ENCODE results near the gene RNF112.

Gene RNF112

DNA sequence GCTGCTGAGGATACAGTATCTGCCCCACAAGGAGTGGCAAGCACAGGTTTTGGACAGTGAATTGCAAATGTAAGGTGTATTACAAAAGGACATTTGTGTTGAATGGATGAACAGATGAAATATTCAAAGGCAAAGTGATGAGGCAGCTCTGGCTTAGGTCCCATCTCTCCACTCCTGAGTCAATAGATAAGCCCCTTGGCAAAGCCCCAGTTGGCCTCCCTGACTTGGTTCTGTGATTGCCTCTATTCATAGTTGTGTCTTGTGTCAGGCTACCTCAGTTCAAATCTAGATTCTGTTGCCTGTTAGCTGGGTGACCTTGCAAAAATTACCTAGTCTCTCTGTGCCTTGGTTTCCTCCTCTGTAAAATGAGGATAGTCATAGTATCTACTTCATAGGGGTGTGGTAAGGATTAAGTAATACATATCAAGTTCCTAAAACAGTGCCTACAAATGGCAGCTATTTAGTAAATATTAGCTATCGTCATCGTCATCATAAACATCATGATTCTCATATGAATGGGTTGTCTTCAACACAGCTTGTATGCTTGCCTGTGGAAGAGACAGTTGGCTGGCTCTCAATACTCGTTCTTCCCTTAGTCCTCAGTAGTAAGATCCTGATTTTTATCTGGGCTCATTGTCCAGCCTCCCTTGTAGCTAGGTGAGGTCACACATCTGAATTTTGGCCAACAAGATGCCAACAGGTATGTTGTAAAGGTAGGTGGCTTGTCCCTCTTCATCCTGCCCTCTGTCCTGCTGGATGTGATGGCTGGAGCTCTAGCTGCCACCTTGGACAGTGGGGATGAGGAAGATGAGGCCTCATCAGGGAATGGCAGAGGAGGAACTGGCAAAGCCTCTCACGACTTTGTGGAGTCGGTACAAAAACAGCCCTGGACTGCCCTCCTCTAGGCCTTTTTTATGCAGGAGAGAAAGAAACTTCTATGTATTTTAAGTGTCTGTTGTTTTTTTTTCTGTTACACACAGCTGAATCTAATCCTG, 21.9 kb upstream of the RNF112 start:
- no peak for DNase-seq

DNA sequence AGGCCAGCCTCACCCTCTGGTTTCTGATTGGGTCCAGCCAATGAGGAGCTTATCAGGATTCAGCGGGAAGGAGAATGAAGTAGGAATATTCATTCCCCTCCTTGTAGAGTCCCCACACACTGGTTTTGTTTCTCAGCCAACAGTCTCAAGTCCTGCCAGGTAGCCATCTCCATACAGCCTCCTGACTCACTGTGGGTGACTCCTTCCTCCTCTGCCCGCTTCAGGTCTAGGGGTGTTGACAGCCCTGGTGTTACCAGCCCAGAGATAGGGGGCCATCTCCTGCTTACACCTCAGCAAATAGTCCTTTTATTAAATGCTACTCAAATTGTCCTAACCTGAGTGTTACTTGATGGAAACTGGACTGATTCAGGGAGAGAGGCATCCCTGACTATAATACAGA, 20.1 kb upstream of the RNF112 start:
- DNase-seq: no peak

DNA sequence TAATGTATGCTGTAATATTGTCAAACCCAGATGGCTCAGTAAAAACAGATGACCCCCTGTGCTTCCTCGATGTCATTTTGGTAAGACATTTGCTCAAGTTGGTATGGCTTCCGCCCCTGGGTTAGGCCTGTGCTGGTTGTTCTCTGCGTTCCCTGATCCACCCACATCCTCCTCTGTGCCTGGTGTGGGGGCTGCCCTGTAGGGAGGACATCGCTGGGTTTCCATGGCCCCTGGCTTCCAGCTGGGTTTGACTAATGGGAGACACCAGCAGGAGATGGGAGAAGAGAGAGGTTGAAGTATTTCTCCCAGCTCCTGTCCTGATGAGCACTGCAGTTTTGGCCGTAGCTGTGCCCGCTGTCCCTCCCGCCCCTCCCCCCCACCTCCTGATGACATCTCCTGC, 19.6 kb upstream of the RNF112 start:
- no peak for DNase-seq

DNA sequence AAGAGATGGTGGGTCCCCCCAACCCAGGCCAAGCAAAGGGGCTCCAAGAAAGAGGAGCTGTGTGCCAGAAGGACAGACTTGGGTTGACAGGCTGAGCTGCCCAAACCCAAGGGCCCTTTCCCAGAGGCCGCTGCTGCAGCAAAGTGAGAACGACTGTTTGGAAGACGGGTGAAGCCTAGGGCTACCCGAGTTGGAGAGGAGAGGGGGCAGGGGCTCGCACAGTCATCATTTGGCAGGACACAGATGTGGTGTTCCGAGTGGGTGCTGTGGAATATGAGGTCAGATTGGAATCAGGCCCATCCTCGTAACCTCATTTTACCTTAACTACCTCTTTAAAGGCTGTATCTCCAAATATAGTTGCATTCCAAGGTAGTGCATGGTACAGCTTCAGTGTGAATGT, 18.7 kb upstream of the RNF112 start:
- no peak for DNase-seq

DNA sequence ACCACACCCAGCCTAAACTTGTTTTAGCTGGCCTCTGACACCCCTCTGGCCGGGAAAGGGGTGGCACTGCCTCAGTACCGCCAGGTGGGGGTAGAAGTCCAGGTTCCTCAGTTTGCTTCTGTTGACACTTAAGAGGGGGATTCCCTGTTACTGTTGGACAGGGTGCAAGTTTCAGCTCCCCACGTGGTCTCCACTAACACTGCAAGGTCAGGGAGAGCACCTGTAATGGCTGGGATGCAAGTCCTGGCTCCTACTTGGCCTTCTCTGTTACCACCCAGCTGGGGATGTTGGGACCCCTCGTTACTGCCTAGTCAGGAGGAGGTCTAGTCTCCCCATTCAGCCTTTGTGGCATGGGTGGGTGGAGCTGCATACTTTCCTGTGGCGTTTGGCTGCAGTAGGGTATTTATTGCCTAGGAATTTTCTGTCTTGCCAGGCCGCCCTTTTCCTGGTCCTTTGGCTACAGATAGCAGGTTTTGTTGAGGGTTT, 13.4 kb upstream of the RNF112 start:
- DNase-seq: no peak

DNA sequence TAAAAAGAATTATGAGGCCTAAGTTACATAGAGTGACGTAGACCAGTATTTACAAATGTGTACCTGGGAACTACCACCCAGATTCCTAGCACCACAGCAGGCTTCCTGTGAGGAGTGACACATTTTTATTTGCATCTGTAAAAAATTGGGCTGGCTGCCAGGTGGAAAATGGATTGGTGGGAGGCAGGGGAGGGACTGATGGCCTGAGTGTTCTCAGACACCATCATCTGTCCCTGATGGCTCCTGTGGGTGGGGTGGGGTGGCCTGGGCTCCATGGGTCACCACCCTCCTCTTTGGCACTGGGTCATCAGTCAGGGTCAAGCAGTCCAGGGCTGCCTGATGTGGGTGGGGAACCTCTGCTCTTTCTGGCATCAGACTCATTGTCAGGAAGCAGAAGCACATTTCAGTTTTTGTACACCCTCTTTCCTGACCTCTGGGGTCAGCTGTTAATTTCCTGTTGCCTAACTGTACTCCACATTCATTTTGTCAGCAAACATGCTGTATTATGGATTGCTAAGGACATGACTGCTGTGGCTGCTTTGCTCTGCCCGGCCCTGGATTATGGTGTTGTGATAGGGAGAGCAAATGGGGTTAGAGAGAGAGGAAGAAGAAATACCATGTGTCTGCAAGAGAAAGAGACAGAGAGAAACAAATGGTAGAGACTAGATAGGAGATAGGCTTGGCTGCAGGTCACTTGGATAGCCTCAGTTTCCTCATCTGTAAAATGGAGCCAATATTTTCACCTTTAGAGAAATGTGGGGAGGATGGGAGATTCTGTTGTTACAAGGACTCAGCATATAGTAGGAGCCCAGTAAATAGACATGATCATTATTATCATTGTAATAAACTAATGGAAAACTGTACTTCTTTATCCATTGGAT, 12.5 kb upstream of the RNF112 start:
- DNase-seq: no peak

DNA sequence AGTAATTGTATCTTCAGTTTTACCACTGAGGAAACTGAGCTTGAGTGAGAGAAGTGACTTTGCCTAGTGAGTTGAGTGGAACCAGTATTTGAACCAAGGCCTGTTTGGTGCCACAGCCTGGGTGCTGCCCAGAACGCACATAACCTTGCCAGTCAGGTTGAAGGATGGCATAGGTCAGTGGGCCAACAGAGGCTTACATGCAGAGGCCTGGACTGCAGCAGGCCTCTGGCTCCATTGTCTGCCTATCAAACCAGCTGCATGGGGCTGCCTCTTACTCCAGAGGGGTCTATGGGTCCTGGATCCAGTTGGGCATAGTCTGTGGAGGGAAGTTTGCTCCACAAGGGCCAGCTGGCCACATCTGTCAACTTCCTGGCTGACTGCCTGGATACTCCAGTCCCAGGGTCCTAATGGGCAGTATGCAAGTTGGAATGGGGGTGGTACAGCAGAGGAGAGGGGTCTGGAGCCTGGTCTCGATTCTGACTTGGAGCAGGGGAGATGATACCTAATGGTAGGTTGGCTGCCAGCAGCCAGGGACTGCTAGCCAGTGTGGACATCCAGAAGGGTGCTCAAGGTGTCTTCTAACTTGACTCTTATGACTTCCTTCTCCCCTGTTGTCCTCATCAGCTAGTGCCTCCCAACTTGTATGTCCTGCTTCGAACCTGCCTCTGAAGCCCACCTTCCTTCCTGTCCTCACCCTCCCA, 11.1 kb upstream of the RNF112 start:
- no peak for DNase-seq

DNA sequence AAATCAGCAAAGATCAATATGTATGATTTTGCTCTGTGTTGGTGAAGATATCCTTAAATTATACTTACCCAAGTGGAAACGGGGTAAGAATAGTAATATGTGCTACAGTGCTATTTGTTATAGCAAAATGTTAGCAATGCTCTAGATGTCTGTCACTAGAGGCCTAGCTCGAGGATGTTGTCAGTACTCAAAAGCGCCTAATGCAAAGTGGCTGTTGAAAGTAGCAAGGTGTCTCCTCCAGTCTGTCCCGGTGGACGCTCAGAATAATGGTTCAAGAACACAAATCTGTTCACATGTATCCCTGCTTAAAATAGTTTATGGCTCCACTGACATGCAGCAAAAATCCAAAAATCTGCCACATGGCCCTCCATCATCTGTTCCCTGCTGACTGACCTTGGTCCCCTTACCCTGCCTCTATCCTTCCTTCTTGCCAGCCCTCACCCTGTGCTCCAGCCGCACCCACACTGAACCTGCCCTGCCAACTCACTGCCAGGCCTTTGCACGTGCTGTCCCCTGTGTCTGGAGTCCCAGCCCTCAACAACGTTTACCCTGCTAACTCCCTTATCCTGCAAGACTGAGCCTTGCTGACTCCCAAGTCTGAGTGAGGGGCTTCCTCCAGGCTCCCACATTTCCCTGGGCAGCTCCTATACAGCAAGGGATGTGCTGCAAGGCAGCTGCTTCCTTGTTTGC, 9.6 kb upstream of the RNF112 start:
- no peak for DNase-seq

DNA sequence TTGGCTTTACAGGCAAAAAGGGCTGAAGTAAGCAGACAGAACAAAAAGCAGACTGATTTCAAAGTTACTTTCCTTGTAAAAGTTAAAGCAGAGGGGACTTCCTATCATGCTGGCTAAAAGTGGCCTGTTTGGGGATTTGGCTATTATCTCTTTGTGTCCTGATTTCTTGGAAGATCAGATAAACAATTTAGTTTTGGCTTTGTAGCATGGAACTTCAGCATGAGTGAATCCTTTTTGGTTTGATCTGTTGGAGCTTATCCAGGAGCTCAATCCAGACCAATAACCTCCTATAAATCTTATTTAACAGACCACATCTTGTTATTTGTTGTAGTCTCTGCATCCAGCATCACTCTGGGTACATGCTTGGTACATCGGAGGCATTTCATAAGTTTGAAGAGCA, 8.9 kb upstream of the RNF112 start:
- DNase-seq: no peak

DNA sequence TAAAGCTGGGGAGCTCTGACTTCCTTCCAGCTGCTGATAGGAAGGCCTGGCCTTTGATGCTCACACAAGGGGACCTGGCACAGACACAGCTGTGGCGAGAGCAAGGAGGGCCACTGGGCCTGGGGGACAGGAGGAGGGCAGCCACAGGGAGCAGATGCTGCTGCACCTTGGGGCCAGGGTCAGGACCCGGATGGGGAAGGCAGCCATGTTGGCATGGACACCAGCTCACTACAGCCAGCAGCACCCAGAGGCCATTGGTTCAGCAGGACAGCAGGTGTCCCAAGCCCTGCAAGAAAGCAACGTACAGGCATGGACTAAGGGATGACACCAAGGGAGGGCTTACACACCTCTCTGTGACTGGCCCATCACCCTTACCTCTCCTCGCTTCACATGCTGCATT, 8.0 kb upstream of the RNF112 start:
- no peak for DNase-seq

DNA sequence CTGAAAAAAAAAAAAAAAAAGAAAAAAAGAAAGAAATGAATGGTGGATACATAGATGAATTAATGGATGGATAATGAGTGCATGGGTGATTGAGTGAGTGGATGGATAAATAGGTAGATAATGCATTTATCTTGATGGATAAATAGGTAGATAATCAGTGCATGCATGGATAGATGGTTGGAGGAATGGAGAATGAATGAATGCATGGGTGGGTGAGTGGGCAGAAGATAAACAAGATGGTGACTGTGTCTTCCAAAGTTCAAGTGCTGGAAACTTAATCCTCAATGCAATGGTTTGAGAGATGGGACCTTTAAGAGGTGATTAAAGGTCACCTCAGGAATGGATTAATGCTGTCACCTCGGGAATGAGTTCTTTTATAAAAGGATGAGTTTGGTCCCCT, 6.8 kb upstream of the RNF112 start:
- no peak for DNase-seq

DNA sequence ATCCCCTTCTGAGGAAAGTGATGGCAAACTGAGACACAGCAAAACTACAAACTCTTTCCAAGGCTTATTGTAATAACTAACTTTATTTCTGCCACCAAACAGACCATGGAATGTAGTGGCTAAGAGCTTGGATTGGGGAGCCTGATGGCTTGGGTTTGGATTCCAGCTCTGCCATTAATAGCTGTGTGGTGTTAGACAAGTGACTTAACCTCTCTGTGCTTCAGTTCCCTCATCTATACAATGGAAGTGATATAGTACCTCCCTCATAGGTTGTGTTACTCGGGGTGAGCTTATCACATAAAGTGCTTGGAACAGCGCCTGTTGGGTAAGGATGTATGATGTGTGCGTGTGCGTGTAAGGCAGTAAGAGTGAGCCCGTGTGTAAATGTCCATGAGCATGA, 5.9 kb upstream of the RNF112 start:
- DNase-seq: no peak

DNA sequence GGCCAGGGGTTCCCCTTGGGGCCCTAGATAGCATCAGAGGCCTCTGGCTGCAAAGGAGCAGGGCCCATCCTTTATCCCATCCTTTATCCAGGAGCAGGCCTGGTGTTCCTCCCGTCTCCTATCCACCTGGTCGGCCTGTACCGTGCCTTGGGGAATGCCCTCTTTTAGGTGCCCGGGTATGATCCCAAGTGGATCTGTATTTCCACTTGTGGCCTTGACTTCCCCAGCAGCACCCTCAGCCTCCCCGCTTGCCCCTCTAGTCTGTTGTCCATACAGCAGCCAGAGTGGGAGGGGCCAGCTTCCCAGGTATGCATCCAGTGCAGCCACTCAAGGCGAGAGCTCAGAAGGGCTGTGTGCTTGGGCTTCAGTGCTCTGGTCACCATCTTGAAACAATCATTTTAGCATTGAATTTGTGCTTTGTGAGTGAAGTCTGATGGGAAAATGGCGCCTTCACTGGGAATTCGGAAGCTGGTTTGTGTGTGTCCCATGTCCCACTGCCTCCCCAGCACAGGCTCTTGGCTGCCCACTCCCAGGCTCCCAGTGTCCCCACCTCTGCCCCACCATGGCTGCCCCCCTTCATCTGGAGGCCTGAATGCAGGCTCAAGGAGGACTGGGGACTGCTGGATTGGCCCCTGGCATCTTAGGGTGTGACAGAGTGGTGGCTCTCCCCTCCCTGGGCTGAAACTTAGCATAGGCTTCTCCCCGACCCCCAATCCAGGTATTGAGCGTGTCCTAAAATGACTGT, 3.3 kb upstream of the RNF112 start:
- no peak for DNase-seq

DNA sequence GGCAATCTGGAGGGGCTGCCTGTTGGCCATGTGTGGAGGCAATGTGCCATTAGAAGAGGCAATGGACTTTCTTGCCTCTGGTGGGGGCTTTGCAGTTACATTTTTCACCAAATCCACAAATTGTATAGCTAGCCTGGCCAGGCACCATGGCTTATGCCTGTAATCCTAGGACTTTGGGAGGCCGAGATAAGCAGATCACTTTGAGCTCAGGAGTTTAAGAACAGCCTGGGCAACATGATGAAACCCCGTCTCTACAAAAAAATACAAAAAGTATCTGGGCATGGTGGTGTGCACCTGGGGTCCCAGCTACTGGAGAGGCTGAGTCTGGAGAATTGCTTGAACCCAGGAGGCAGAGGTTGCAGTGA, 2.7 kb upstream of the RNF112 start:
- DNase-seq: no peak

DNA sequence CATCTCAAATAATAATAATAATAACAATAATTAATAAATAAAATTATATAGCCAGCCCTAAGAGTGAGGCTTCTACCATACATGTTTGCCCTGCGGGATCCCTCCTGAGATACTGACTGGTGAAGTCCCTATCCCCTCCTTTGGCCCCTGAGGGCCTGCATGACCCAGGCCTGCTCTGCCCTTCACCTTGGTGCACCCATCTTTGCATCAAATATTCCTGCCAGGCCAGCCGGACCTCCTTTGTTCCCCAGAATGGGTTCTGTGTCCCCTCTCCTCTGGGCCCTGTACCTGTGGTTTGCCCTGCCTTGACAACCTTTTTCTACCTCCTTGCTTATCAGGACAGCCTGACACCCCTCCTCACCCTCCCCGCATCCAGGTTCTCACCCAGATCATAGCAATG, 2.0 kb upstream of the RNF112 start:
- no peak for DNase-seq

DNA sequence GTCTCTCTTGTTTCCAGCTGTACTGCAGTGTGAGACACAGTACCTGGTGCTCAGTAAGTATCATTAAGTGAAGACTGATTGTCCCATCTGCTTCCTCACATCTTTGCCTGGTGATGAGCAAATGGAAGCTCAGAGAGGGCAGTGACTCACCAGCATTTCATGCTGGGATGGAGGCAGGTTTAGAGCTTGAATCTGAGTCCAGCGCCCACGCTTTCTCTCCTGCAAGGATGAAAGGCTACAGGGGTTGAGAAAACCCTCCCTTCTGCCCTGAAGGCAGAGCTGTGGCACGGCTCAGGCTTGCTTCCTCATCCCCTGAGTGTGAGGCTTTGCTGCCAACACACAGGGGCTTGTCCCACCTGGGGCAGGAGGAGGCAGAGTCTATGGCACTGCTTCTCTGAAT, 1.5 kb upstream of the RNF112 start:
- DNase-seq: no peak

DNA sequence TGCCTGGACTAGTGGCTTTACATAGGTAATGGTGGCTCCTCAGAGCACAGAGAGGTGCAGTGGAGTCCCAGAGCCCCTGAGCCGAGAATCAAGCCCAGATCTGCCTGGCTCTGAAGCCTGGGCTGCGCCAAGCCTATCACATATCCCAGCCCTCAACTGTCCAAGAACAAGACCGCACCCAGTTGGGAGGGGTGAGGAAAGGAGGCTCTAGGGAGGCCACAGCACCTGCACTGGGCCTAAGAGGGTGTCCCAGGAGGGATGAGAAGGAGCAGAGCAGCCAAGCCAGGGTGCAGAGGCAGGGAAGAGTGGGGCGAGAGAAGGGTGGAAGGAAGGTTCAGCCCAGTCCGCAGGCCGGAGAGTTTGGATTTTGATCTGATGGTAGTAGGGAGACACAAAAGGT, 941 bp upstream of the RNF112 start:
- DNase-seq: no peak

DNA sequence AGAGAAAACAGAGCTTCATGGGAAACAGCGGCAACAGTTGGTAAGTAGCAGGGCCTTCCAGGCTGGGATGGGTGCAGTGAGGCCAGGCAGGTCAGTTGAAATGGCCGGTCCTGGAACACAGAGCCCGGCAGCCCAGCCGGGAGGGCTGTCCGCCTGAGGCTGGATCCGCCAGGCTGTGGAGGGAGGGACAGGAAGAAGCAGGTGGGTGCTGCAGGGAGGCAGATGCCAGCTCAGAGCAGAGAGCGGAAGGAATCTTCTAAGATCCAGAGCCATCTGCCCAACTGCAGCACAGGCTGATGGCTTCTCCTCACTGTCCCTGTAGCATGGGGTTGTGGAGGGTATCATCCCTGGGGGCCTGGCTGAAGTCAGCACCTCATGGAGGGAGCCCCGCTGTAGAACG, 599 bp downstream of the RNF112 start:
- DNase-seq: no peak

DNA sequence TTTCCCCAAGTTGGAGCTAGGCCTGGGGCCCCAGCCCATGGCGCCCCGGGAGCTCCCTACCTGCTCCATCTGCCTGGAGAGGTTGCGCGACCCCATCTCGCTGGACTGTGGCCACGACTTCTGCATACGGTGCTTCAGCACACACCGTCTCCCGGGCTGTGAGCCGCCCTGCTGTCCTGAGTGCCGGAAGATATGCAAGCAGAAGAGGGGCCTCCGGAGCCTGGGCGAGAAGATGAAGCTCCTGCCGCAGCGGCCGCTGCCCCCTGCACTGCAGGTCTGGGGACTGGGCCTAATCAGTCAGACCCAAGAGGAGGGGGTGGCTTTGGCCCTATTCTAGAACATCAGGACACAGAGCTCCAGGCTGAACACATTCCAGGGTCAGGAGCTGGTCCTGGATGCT, 1.5 kb downstream of the RNF112 start:
- DNase-seq: no peak

DNA sequence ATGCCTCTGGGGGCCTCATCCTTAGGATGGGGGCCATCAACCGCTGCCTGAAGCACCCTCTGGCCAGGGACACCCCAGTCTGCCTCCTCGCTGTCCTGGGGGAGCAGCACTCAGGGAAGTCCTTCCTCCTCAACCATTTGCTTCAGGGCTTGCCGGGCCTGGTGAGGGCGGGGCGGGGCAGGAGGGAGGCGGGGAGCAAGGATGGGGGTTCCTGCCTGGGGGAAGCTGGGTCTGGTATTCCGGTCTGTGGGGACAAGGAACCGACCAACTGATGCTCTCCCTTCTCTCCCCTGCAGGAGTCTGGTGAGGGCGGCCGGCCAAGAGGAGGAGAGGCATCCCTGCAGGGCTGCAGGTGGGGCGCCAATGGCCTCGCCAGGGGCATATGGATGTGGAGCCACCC, 2.0 kb downstream of the RNF112 start:
- no peak for DNase-seq

DNA sequence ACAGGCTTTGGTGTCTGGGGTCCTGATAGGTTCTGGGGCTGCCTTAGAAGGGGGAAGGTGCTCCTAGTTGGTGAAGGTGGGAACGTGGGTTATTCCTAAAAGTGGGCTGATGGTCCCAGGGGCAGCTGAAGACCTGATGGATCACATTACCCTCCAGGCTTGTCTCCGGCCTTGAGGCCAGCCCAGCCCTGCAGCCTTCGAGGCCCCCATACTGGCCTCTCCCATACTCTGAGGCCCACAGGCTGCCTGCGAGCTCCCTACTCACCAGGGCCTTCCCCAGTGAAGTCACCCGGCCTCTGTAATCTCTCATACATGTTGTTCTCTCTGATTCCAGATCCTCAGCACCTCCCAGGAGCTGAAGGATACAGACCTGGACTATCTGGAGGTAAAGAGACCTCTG, 2.7 kb downstream of the RNF112 start:
- DNase-seq: no peak
